ENCODE results near the gene MYO1H.

MYO1H gene

GRCh38 chr12:109330282-109331230 lies 17.1 kb upstream of the MYO1H start:
- Mint-ChIP-seq H3K9me3 (no peaks in the 10 kb centered on the region), H3K36me3 (no peaks in the 10 kb centered on the region), H3K27me3 (peaks cover 1% of the 10 kb centered on the region), H3K4me1 (no peaks in the 10 kb centered on the region), H3K27ac (no peak overlapping the region), H3K4me3 (no peak overlapping the region)

- no peak overlapping the region for H3K4me3 Mint-ChIP-seq
Observed at GRCh38 chr12:109331301-109331952, 16.3 kb upstream of the MYO1H start.

DNA sequence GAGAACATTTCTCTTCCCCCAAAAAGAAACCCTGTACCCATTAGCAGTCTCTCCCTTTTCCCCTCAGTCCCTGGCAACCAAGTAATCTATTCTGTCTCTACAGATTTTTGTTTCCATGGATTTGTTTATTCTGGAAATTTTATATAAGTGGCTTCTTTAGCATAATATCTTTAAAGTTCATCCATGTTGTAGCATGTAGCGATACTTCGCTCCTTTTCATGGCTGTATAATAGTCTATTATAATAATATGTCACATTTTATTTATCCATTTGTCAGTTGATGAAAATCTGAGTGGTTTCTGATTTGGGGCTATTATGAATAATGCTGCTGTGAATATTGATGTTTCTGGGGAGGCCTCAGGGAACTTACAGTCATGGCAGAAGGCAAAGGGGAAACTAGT lies 12.8 kb upstream of the MYO1H start:
- Mint-ChIP-seq H3K27ac (no peak overlapping the region), H3K4me1 (no peaks in the 10 kb centered on the region), H3K36me3 (no peaks in the 10 kb centered on the region), H3K4me3 (no peak overlapping the region), H3K9me3 (no peaks in the 10 kb centered on the region), H3K27me3 (peaks cover 8% of the 10 kb centered on the region)

More at GRCh38 chr12:109331301-109331952, 16.3 kb upstream of the MYO1H start:
- Mint-ChIP-seq H3K27ac (no peak overlapping the region), H3K36me3 (no peaks in the 10 kb centered on the region), H3K4me1 (no peaks in the 10 kb centered on the region), H3K27me3 (peaks cover 1% of the 10 kb centered on the region), H3K9me3 (no peaks in the 10 kb centered on the region)

DNA sequence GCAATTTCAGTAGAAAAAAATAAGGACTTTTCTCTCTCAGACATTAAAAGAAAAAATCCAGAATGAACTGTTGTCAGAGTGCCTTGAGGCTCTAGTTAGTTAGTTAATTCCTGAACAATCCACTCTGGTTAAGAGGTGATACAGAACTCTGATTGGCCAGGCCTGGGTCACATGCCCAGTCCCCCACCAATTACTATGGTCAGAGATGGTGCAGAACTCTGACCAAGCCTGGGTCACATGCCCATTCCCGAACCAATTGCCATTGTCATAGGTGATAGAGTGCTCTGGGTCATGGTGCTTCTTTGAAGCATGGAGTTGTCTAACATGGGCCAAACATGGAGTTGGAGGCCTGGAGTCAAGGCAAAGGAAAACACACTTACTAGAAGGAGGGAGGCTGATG lies 11.1 kb upstream of the MYO1H start:
- H3K9me3 Mint-ChIP-seq, result no peaks in the 10 kb centered on the region
- H3K4me3 Mint-ChIP-seq, result no peak overlapping the region
- H3K27me3 Mint-ChIP-seq, result peaks cover 9% of the 10 kb centered on the region
- no peaks in the 10 kb centered on the region for H3K36me3 Mint-ChIP-seq
- no peak overlapping the region for H3K27ac Mint-ChIP-seq
- no peaks in the 10 kb centered on the region for H3K4me1 Mint-ChIP-seq

DNA sequence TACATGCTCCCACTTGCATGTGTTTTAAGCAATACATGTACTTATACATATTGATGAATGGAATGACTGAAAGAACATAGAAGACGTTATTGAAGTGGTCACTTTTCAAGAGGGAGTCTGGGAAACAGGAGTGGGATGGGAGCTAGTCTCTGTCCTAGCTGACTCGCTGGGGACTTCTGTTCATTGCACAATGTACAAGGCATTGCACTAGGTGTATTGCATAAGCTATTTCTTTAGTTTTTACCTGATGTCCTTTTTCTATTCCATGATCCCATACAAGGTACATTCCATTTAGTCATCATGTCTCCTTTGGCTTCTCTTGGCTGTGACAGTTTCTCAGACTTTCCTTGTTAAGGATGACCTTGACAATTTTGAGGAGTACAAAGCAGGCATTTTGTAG lies 4.0 kb upstream of the MYO1H start:
- Mint-ChIP-seq H3K27me3 (peaks cover 9% of the 10 kb centered on the region), H3K36me3 (no peaks in the 10 kb centered on the region), H3K27ac (no peak overlapping the region), H3K4me3 (no peak overlapping the region), H3K9me3 (no peaks in the 10 kb centered on the region), H3K4me1 (no peaks in the 10 kb centered on the region)

- no peaks in the 10 kb centered on the region for H3K4me1 Mint-ChIP-seq
- H3K27ac Mint-ChIP-seq, result no peak overlapping the region
- no peak overlapping the region for H3K4me3 Mint-ChIP-seq
- no peaks in the 10 kb centered on the region for H3K9me3 Mint-ChIP-seq
- peaks cover 8% of the 10 kb centered on the region for H3K27me3 Mint-ChIP-seq
- H3K36me3 Mint-ChIP-seq, result no peaks in the 10 kb centered on the region
Observed at GRCh38 chr12:109345428-109345827, 2.3 kb upstream of the MYO1H start.

GRCh38 chr12:109346920-109347319 lies 780 bp upstream of the MYO1H start:
- Mint-ChIP-seq H3K4me3 (no peak overlapping the region), H3K36me3 (no peaks in the 10 kb centered on the region), H3K27me3 (peaks cover 7% of the 10 kb centered on the region), H3K27ac (no peak overlapping the region), H3K9me3 (no peaks in the 10 kb centered on the region), H3K4me1 (no peaks in the 10 kb centered on the region)

DNA sequence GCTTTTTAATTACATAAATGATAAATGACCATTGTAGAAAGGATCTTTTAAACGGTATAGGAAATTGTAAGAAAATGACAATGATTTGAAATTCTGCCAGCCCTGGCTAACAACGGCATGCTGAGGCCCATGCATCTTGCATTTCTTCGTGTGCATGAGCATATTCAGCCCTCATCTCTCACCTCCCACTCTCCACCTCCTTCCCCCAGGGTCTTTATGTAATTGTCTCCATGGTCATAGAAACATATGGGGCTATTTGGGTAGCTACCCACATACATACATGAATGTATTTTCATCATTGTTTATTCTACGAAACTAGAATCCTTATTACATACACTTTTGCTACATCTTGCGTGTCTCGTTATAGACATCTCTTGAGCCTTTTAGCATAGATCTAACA lies 4.5 kb downstream of the MYO1H start:
- H3K27ac Mint-ChIP-seq, result no peak overlapping the region
- H3K4me3 Mint-ChIP-seq, result no peak overlapping the region
- H3K9me3 Mint-ChIP-seq, result no peaks in the 10 kb centered on the region
- H3K4me1 Mint-ChIP-seq, result no peaks in the 10 kb centered on the region
- H3K27me3 Mint-ChIP-seq, result peaks cover 2% of the 10 kb centered on the region
- H3K36me3 Mint-ChIP-seq, result no peaks in the 10 kb centered on the region

- H3K36me3 Mint-ChIP-seq, result no peaks in the 10 kb centered on the region
- H3K4me1 Mint-ChIP-seq, result peaks cover 6% of the 10 kb centered on the region
- no peaks in the 10 kb centered on the region for H3K9me3 Mint-ChIP-seq
- no peak overlapping the region for H3K27ac Mint-ChIP-seq
- no peak overlapping the region for H3K4me3 Mint-ChIP-seq
- H3K27me3 Mint-ChIP-seq, result peaks cover 1% of the 10 kb centered on the region
Observed at GRCh38 chr12:109356577-109356976, 8.9 kb downstream of the MYO1H start.

DNA sequence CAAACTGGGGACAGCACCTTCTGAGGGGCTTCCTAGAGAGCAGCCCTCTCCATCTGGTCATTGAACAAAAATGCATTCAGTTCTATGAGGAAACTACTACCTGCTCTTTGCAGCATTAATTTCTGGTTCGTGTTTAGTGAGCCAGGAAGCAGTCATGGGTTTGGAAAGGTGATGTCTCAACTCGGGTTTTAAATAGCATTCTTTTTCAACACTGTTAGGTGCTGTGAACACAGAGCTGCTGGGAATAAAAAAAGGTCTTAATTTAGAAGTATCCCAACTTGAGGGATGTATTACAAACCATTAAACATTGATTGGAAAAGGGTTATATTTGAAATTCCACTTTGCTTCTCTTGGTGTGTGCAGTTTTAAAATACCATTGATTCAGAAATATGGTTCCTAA lies 9.3 kb downstream of the MYO1H start:
- H3K27ac Mint-ChIP-seq, result no peak overlapping the region
- peaks cover 1% of the 10 kb centered on the region for H3K27me3 Mint-ChIP-seq
- no peaks in the 10 kb centered on the region for H3K9me3 Mint-ChIP-seq
- no peak overlapping the region for H3K4me3 Mint-ChIP-seq
- no peaks in the 10 kb centered on the region for H3K36me3 Mint-ChIP-seq
- H3K4me1 Mint-ChIP-seq, result peaks cover 6% of the 10 kb centered on the region

DNA sequence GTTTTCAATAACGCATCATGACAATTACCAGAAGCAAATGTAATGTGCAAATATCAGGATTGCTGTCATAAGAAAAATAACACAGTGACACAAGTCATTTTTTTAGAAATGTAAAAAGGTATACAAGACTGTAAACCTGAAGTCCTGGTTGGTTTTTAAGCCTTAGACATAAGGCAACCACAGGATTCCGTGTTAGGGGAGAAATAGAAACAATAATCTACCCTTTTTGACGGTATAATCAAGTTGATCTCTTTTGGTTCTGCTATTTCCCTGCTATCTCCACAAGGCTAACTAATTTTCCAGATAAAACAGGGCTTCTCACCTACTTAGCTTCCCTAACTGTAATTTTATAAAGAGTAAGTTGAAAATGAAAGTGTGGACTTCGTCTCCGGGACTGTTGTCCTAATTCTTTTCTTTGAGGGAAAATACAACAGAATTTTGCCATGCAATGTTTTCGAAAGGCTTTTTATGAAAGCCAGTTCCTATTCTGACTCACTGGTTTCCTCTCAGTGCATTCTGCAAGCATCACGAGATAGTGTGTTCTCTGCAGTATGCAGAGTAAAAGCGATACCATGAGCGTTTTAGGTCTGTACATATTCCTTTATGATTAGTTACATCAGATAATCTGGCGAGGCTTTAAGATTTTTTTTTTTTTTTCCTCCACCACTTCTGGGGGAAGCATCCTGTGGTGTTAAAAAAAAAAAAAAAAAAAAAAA lies 10.6 kb downstream of the MYO1H start:
- Mint-ChIP-seq H3K27me3 (peaks cover 3% of the 10 kb centered on the region), H3K4me1 (peaks cover 6% of the 10 kb centered on the region), H3K27ac (no peak overlapping the region), H3K36me3 (no peaks in the 10 kb centered on the region), H3K4me3 (peak overlapping the region; percentile 33), H3K9me3 (no peaks in the 10 kb centered on the region)

DNA sequence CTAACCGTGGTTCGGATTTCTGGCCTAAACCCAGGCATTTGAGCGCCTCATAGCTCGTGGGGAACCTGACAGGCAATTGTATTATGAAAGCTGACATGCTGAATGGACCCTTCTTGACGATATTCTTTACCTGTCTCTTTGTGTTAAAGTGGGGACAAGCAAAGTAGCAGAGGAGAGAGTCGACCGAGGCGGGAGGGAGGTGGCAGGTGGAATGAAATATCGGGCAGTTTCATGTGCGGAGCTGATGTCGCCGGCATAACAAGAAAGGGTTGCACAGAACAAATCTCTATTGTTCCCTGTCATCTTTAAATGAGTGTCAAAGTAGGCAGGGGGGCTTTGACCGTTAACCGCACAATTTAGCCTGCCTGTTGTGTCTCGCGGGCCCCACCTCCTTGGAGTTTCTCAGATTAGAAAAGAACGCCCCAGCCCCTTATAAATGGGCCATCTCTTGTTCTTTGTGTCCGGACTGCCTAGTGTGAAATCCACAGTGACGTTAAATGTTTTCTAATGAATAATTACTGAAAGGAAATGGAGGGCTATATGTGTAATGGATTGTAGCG lies 11.5 kb downstream of the MYO1H start:
- H3K27me3 Mint-ChIP-seq, result peaks cover 3% of the 10 kb centered on the region
- H3K36me3 Mint-ChIP-seq, result no peaks in the 10 kb centered on the region
- no peaks in the 10 kb centered on the region for H3K9me3 Mint-ChIP-seq
- H3K4me3 Mint-ChIP-seq, result no peak overlapping the region
- H3K27ac Mint-ChIP-seq, result no peak overlapping the region
- peaks cover 6% of the 10 kb centered on the region for H3K4me1 Mint-ChIP-seq

- Mint-ChIP-seq H3K27ac (no peak overlapping the region), H3K27me3 (peaks cover 15% of the 10 kb centered on the region)
Observed at GRCh38 chr12:109369831-109370230, 22.1 kb downstream of the MYO1H start.

GRCh38 chr12:109377139-109377685 lies 29.5 kb downstream of the MYO1H start:
- no peak overlapping the region for H3K4me3 Mint-ChIP-seq
- H3K4me1 Mint-ChIP-seq, result no peaks in the 10 kb centered on the region
- H3K27ac Mint-ChIP-seq, result no peak overlapping the region
- no peaks in the 10 kb centered on the region for H3K9me3 Mint-ChIP-seq
- H3K36me3 Mint-ChIP-seq, result no peaks in the 10 kb centered on the region
- peaks cover 13% of the 10 kb centered on the region for H3K27me3 Mint-ChIP-seq

More at GRCh38 chr12:109369831-109370230, 22.1 kb downstream of the MYO1H start:
- no peaks in the 10 kb centered on the region for H3K36me3 Mint-ChIP-seq
- no peaks in the 10 kb centered on the region for H3K4me1 Mint-ChIP-seq
- H3K4me3 Mint-ChIP-seq, result no peak overlapping the region
- no peaks in the 10 kb centered on the region for H3K9me3 Mint-ChIP-seq

DNA sequence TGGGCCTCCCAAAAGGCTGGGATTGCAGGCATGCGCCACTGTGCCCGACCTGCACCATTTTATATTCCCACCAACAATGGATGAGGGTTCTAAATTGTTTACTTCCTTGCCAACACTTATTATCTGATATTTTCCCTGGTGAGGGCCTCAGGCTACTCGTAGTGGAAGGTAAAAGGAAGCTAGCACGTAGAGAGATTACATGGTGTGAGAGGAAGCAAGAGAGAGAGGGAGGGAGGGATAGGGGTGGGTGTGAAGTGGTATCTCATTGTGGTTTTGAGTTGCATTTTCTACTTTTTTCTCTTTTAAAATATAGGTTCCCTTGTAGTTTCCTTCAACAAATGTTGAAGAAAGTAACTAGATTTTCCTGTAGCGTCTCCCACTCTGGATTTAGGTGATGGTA lies 30.9 kb downstream of the MYO1H start:
- H3K36me3 Mint-ChIP-seq, result no peaks in the 10 kb centered on the region
- H3K27me3 Mint-ChIP-seq, result peaks cover 19% of the 10 kb centered on the region
- H3K4me3 Mint-ChIP-seq, result no peak overlapping the region
- H3K27ac Mint-ChIP-seq, result no peak overlapping the region
- H3K4me1 Mint-ChIP-seq, result no peaks in the 10 kb centered on the region
- no peaks in the 10 kb centered on the region for H3K9me3 Mint-ChIP-seq

Data from activated naive CD4-positive, alpha-beta T cell treated with anti-CD3 and anti-CD28 coated beads, Interleukin-2, amount 50 U/mL, for 24 hours (primary cell).